NCI-H146 (cell line): Measurements from ENCODE around the gene GH1.
"Not testable (repeated sequence)": the region's sequence is repeated elsewhere in the genome, so short reads cannot be mapped to it uniquely, and the experiment has no call there.

ENCODE experiments used
- DNase-seq: peaks from one replicate; lab custom pipeline; 2025; lab: John Stamatoyannopoulos, UW

The GH1 gene

DNA sequence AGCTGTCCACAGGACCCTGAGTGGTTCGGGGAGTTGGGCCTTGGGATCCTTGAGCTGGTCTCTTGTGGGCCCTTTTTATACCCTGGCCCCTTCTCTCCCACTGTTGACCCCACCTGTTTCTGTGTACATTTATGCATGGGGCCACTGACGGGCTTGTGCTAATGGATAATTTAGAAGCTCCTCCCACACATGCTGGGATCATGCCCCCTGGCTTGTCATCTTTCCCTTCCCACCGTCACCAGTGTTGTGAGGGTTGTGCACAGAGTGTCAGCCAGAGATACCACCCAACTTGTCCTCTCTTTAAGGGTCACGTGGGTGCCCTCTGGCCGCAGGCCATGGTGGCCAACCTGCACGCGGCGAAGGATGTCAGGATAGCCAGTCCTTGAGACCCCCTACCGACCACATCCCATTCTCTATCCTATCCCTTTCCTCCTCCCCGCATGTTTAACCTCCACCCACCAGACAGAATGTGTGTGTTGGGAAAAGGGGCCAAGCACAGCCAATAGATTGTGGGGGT, at the start of gene GH1:
Gene GH1, minus strand, starts transcription at position 51 of the 517 bp plus-strand sequence. CDS start 63 bp downstream, outside the sequence.
- DNase-seq, result not testable (repeated sequence)

DNA sequence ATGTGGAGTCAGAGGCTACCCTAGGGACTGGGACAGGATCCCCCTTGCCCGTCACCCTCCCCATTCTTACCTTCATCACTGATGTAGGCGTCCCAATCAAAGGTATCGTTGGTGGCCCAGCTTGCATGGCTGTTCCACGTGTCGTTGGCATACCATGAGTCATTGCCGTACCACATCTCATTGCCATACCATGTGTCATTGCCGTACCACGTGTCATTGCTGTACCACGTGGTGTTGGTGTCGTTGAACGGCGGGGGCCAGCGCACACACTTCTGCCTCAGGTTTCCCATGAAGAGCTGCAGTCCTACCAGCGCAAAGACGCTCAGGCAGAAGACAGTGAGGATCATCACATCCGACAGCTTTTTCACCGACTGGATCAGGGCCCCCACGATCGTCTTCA, 49.3 kb upstream of the GH1 start:
- DNase-seq, result no peak

DNA sequence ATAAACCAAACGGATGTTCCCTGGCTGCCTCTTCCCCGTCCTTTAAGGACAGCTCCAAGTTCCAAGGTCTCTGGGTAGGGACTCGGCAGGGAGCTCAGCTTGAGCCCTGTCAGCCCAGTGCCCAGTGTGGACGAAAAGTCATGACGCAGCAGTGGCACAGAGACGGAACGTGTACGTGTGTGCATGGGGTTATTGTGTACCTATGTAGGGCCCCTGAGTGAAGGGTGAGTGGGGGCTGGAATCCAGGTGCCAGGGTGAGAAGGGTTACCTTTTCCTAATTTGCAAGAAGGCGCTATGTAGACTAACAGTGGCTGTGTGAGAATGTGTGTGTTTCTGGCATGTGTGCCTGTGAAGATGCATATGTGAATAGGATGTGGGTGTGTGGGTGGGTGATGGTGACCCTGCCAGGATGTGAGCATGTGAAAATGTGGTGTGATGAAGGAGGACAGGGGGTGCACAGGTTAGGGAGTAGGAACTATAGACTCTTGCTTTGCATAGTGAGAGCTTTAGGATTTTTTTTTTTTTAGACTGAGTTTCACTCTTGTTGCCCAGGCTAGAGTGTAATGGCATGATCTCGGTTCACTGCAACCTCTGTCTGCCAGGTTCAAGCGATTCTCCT, 48.1 kb upstream of the GH1 start:
- no peak for DNase-seq

DNA sequence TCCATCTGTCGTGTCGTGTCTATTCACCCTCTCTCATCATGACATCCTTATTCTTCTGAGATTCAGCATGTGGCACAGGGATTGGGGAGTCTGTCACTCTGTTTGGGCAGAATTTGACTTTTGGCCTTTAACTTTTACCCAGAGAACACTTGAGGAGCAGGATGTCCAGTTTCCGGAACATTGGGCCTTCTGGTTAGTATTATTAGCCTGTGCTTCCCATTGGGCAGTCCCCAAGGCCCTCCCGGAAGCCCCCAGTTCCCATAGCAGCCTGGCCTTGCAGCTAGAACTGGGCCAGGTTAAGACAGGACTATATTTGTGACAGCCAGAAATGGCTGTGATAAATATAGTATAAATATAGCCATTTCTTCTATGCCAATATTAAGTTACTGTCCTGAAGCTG, 44.5 kb upstream of the GH1 start:
- DNase-seq, result no peak

DNA sequence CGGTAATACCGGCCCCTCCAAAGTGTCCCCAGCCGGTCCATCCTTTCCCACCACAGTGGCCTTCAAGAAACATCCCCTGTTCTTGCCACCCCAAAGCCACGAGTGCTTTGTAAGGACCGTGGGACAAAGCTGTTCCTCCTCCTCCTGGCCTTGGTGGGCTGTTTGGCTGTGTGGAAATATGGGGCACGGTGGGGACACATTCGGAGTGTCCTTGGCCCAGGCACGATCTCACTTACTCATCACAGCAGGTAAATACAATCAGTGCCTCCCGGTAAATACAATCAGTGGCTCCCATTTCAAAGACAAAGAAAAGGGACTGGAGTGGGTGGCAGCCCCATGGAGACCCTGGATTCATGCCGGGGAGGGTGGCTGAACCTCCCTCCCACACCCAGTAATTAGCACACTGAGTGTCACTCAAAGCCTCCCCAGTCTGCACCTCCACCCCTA, 43.7 kb upstream of the GH1 start:
- peak; percentile 24 for DNase-seq

DNA sequence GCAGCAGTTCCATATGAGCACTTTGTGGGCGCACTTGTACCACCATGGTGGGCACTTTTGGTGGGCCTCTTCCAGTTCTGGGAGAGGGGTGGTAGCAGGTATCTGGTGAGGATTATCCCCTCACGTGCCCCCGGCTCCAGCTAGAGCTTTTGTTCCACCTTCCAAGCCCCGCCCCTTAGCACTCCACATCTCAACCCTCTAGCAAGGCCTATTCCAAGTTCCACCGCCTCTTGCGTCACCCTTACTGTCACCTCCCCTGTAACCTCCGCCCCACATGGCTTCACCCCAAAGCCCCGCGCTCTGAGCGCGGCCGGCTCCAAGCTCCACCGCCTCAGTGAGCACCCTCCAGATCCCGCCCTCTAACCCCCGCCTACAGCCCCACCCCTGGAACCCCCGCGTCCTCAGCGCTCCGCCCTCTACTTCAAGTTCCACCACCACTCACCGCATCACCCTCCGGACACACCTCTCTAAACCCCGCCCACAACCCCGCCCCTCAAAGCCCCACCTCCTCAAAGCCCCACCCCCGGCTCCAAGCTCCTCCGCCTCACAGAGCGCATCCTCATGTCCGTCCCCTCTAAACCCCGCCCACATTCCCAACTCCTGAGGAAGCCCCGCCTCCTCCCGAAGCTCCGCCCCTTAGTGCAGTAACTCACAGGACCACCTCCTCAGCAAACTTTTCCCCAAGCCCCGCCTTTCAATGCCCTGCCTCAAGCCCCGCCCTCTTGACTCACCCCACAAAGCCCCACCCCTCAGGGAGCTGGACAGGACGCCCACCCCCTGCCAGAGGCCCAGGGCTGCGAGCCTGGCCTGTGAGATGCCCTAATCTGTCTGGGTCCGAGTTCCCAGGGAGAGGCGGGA, 42.9 kb upstream of the GH1 start:
- DNase-seq, result peak; percentile 80

DNA sequence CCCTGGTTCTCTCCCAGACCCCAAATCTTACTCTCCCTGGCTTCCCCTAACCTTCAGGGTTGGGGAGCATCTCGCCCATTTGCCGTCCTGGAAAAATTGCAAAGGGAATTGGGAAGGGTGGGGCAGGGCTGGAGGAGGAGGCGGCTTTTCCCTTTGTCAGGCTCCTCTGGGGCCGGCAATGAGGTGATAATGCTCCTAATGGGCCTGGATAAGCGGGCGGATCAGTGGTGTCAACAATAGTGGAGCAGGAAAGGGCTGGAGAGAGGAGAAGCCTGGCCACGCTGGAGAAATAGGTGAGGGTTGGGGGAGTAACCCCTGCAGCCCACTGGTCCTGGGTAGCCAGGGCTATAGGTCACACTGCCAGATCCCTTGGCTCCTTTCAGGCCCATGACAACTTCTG, 41.8 kb upstream of the GH1 start:
- no peak for DNase-seq

DNA sequence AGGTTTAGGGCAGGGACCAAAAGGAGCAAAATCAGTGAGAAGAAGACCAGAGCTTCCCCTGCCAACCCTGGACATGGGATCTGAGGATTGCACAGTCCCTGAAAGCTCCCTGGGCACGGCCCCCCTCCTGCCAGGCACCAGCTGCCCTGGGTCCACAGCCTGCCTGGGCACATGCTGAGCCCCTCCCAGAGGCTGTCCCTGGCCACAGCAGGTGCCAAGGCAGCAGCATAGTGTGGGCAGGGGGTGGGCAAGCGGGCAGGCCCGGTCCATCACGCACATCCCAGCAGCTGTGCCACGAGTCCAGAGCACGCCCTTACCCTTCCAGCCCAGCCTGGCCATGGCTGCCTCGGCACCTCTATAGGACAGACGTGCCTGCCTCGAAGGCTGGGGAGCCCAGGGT, 41.4 kb upstream of the GH1 start:
- no peak for DNase-seq

DNA sequence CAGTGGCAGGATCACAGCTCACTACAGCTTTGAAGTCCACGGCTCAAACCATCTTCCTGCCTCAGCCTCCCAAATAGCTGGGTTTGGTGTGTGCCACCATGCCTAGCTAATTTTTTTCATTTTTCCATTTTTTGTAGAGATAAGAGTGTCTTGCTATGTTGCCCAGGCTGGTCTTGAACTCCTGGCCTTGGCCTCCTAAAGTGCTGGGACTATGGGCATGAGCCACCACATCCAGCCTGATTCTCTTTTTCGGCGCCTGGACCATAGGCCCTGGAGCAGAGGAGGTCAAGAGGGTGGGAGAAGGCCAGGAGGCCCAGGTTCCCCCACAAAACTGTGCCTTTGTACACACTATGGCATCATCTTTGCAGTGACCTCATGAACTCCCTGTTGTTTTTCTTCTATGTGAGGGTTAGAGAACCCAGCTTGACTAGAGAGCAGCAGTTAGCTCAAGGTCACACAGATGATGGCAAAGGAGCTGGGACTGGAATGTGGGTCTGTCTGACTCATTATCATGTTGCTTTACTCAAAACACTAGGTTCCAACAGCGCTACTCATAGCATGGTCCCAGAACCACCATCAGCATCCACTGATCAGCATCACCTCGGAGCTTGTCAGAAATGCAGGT, 37.8 kb upstream of the GH1 start:
- no peak for DNase-seq

DNA sequence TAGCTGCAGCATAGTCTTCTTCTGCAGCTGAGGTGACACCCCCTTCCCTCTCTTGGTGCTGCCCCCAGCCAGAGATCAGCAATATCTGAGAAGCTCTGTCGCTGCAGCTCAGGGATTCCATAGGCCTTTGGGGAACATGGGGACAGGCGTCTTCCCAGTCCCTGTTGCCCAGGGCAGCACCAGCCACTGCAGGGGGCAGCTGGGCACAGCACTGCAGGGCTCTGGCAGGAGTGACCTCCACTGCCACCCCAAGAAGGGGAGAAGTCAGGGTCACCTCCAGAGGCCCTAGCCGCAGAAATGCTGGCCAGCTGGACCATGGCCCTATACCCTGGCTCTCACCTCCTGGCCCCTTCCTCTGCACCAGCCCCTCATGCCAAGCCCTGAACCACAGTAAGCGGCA, 37.2 kb upstream of the GH1 start:
- DNase-seq, result no peak

DNA sequence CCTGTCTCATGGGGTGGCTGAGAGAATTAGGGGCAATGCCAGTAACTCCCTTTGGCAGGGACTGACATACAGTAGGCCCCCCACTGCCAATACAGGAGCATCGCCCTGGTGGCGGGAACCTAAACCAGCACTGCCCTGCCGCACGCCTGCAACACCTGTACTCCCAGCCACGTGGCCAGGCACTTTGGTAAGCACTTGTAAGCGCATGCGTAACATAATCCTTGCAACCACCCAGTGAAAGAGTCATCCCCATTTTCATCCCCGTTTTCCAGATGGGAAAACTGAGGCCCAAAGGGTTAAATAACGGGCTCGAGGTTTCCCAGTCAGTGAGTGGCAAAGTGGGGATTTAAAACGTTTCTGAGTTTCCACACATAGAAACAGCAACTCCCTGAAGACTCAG, 36.6 kb upstream of the GH1 start:
- DNase-seq, result no peak

DNA sequence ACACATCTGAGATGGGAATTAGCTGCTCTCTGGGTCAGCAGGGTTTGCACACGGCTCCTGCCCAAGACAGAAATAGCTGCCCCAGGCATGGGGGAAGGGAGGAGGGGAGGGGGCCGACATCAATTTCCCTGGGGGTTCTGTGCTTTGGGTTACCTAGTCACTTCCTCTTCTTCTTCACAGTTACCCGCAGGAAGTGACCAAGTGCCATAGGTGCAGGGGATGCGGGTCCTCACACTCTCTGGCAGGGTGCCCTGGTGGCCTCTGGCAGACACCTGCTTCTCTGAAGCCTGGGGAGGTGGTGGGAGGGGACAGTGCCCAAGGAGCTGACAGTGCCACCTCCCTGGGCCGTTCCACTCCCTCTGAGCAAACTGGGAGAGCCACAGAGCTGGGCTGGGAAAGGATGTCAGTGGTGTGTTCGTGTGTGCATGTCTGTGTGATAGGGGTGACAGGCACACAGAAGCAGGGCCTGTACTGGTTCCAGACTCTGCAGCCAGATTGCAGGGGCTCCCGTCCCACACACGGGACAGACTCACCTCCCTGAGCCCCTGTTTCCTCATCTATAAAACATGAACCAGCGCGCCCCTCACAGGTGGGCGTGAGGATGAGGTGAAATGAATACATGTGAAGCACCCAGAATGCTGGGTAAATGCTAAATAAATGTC, 35.9 kb upstream of the GH1 start:
- DNase-seq, result no peak

DNA sequence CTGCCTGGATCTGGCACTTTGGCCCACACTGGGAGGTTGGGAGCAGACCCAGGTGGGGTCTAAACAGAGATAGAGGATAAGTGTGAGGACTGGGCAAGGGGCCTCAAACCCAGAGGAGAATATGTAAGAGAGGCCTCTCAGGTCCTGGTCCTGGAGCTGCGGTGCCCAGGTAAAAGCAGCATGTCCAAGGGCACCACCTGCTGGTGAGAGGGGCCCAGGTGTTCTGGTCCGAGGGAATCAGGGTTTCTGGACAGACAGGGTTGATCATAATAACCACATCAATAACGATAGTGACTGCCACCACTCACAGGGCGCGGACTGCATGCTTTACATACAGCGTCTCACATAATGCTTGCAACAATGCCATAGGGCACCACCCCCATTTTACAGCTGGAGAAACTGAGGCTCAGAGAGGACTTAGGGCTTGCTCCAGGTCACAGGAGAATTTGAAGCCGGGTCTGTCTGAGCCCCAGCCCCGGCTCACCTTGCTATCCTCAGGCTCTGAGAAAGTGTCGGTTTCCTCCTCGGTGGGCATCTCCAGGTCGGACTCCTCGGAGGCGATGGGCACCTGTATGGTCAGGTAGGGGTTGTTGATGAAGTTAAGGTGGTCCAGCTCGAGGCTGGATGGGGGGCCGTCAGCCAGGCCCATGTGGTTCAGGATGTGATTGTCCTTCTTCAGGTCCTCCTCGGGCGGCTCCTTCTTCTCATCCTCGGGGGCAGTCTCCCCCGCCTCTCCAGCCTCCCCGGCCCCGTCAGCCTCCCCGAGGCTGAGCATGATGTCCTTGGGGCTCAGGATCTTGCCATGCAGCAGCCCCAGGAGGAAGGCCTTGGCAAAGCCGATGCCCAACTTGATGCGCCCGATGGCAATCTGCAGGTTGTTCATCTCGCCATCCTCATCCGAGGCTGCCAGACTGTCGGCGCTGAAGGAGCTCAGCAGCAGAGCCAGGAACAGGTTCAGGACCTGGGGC, 32.6 kb upstream of the GH1 start:
- DNase-seq, result peak; percentile 52

DNA sequence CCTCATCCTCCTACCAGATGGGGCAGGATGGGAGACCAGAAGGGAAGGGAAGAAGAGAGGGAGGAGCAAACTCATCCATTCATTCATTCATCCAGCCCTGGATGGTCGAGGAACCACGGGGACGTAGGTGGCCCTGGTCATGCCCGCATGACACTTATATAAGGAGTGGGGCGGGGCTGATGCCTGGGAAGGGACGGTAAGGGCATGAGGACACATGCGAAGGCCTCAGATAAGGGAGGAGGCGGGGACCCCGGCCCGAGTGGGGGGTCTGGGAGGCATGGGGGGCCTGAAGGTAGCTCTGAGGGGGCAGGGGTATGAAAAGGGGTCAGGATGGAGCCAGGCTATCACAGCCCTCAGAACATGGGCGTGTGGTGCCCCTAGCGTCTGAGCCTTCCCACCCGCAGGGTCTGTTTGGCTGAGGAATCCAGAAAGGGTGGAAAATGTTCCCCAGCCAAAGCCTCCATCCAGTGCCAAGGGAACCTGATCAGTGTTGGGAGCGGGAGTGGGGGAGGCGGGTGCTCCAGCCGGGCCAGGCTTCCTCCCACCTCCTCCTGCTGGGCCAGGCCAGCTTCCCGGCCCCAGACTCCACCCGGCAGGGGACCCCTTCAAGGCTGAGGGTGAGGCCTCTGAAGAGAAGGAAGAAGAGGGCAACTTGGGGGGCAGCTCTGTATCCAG, 31.1 kb upstream of the GH1 start:
- DNase-seq, result no peak

DNA sequence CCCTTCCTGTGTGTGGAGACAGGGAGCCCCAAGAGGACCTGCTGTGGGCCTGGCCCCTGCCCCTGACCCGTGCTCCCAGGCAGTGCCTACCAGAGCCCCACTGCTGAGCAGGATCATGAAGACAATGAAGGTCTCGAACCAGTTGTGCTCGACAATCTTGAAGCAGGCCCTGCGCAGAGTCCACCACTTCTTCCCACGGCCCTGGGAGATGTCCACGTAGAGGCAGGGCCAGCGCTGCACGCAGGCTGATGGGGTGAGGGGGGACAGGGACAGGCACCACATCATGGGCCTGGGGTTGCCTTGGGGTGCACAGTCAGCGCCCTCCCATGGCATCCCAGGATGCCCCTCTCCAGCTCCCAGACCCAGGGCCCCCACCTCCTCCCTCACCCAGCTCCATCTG, 29.9 kb upstream of the GH1 start:
- DNase-seq, result no peak

DNA sequence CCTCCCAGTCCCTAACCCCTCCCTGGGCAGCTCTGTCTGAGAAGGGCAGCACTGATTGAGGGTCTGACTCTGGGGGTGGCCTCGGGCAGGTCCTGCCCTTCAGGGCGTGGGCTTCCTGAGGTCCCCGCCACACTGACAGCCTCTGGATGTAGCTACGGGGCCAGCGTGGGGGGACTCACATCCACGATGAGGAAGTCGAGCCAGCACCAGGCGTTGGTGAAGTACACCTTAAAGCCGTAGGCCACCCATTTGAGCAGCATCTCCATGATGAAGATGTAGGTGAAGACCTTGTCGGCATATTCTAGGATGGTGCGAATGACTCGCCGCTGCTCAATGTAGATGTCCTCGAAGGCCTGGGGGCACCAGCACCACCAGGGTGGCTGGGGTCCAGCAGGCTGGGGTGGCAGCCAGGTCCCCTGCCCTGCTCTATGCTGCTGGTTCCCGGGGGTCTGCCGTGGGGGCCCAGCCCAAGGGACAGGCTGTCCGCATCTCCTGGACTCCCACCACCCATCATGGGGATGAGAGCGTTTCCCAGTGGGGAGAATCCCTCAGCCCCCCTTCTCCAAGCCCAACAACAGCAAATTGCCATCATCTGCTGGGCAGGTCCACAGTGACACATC, 29.2 kb upstream of the GH1 start:
- DNase-seq, result no peak

DNA sequence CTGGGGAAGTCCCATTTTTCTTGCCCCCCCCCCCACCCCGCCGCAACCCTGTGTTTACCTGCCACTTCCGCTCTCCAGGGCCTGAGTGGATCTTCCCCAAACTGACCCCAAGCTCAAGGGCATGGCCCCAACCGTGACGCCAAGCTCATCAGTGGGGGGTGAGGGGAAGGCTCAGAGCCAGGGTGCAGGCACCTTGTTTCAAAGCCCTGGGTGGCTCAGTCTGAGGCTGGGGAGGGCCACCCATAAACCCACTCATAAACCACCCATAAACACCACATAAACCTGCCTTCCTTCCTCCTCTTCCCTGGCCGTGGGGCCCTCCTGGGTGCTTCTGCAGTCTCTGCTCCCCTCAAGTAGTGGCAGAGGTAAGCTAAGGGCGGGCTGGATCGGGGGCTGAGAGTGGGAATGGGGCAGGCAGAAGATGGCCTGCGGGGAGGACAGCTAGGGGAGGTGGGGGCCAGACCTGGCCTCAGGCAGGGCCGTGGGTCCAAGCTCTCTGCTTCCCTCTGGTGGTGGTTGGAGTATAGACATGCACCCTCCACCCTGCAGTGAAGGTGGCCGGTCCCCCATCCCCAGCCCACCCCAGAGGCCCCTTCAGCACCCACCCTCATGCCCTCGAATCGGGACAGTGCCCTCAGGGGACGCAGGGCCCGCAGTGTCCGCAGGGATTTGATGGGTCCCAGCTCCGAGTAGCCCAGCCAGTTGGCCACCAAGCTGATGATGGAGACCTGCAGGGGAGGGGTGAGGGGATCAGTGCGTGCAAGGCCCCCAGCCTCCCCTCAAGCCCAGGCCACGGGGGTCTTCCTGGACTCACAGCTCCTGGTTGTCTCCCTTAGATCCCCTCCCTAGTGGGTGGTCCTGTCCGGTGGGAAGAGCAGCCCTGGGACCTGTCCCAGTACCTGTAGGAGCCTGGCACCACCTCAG, 28.1 kb upstream of the GH1 start:
- DNase-seq, result peak; percentile 45

DNA sequence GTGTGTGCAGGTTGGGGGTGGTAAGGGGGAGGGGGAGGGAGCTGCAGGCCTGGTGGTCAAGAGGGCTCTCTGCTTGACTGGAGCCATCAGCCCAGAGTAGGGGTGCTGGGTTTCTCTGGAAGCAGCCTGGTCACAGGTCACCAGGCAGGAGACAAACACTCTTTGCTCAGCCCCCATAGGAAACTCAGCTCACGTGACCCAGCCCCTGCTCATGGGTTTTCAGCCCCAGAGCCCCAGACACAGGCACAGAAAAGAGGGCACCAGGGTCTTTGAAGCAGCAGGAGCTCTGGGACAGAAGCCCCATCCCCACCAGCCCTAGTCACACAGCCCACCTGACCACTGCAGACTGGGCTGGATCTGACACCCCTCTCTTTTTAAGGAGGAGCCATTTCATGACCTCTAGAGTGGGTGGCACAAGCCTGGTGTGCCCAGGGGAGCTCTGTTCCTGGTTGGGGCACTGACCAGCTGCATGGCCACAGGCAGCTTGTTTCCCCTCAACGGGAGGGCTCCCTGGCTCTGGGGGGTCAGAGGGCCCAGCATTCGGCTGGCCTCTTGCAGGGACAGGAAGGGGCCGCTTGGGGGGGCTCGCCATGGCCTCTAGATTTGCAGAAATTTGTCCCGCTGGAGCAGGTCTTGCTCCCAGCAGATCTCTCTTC, 27.3 kb upstream of the GH1 start:
- no peak for DNase-seq
